Liver (tissue), 9 donors: ENCODE data around the gene EDC3. TPM values are rescaled to one million over a fixed set of nuclear protein-coding genes. Genes with fewer than 3 reads are reported as not detected.

Source experiments
- DNase-seq: peaks from one replicate; pipeline ENCODE4 v3.0.0-alpha.2; 2017; ENCODE audit warnings: low spot score
- H3K27ac ChIP-seq, 2 donors: one replicate each; pipeline ENCODE4 v1.7.0; 2013; ENCODE audit warnings: inconsistent platforms in 2 of 2, low read length in 2 of 2, control low read depth in 1 of 2, low read depth in 1 of 2, mild to moderate bottlenecking in 1 of 2
- H3K27me3 ChIP-seq, 4 donors: one replicate each; pipeline versions ENCODE4 v1.6.1 to v1.7.0; 2013; ENCODE audit warnings: low read length in 3 of 4, inconsistent platforms in 1 of 4, mild to moderate bottlenecking in 1 of 4, moderate library complexity in 1 of 4; ENCODE audit not compliant: control insufficient read depth in 4 of 4, insufficient read depth in 4 of 4
- H3K36me3 ChIP-seq, 4 donors: one replicate each; pipeline versions ENCODE4 v1.6.1 to v1.7.0; 2013; ENCODE audit warnings: low read length in 3 of 4, mild to moderate bottlenecking in 3 of 4, low read depth in 1 of 4, moderate library complexity in 1 of 4; ENCODE audit not compliant: control insufficient read depth in 4 of 4, insufficient read depth in 3 of 4
- H3K4me1 ChIP-seq, 4 donors: one replicate each; pipeline versions ENCODE4 v1.6.1 to v1.7.0; 2013; ENCODE audit warnings: low read length in 3 of 4, mild to moderate bottlenecking in 3 of 4, moderate library complexity in 1 of 4; ENCODE audit not compliant: control insufficient read depth in 4 of 4, insufficient read depth in 4 of 4
- H3K4me3 ChIP-seq, 3 donors: one replicate each; pipeline versions ENCODE4 v1.6.1 to v1.7.0; 2013; ENCODE audit warnings: low read length in 3 of 3, control low read depth in 1 of 3, low read depth in 1 of 3, mild to moderate bottlenecking in 1 of 3
- H3K9ac ChIP-seq, 2 donors: one replicate each; pipeline ENCODE4 v1.7.0; 2013; ENCODE audit warnings: low read length in 2 of 2, mild to moderate bottlenecking in 2 of 2, moderate library complexity in 2 of 2, control low read depth in 1 of 2, low read depth in 1 of 2
- H3K9me3 ChIP-seq, 4 donors: one replicate each; pipeline versions ENCODE4 v1.6.1 to v1.7.0; 2013; ENCODE audit warnings: low read length in 3 of 4; ENCODE audit not compliant: control insufficient read depth in 4 of 4
- ATF3 ChIP-seq: IDR thresholded peaks from 2 replicates; pipeline ENCODE4 v1.6.1; 2016; ENCODE audit warnings: antibody characterized with exemption
- CTCF ChIP-seq: fragments of 150-350 bp; IDR thresholded peaks from 2 replicates; pipeline ENCODE4 v1.5.1; 2017; ENCODE audit warnings: improper control_type of control experiment, low read depth, low read length; ENCODE audit not compliant: missing input control
- EGR1 ChIP-seq, 2 donors: IDR thresholded peaks; 2 replicates each; pipeline ENCODE4 v1.6.1; 2016 to 2018; ENCODE audit warnings: antibody characterized with exemption in 2 of 2, low read depth in 2 of 2
- FOXA1 ChIP-seq: IDR thresholded peaks from 2 replicates; pipeline ENCODE4 v1.6.1; 2016; ENCODE audit warnings: antibody characterized with exemption
- FOXA2 ChIP-seq: IDR thresholded peaks from 2 replicates; pipeline ENCODE4 v1.6.1; 2016; ENCODE audit warnings: antibody characterized with exemption
- GABPA ChIP-seq, 2 donors: IDR thresholded peaks in 1 of 2; conservative IDR thresholded peaks in 1 of 2; 2 replicates each; pipeline ENCODE4 v1.6.1; 2016; ENCODE audit warnings: antibody characterized with exemption in 2 of 2, mild to moderate bottlenecking in 1 of 2, moderate library complexity in 1 of 2
- HNF4A ChIP-seq, 2 donors: conservative IDR thresholded peaks; 2 replicates each; pipeline ENCODE4 v1.6.1; 2016; ENCODE audit warnings: antibody characterized with exemption in 2 of 2, mild to moderate bottlenecking in 2 of 2
- HNF4G ChIP-seq: IDR thresholded peaks from 2 replicates; pipeline ENCODE4 v1.6.1; 2016; ENCODE audit warnings: antibody characterized with exemption
- JUND ChIP-seq, 2 donors: IDR thresholded peaks; 2 replicates each; pipeline ENCODE4 v1.6.1; 2016; ENCODE audit warnings: antibody characterized with exemption in 2 of 2
- NR2F2 ChIP-seq: IDR thresholded peaks from 2 replicates; pipeline ENCODE4 v1.6.1; 2016; ENCODE audit warnings: antibody characterized with exemption
- RAD21 ChIP-seq, 2 donors: IDR thresholded peaks; 2 replicates each; pipeline ENCODE4 v1.6.1; 2016; ENCODE audit warnings: antibody characterized with exemption in 2 of 2, mild to moderate bottlenecking in 2 of 2
- REST ChIP-seq: IDR thresholded peaks from 2 replicates; pipeline ENCODE4 v1.6.1; 2016; ENCODE audit warnings: antibody characterized with exemption, mild to moderate bottlenecking
- RXRA ChIP-seq, 2 donors: IDR thresholded peaks; 2 replicates each; pipeline ENCODE4 v1.6.1; 2017 to 2018; ENCODE audit warnings: antibody characterized with exemption in 2 of 2, mild to moderate bottlenecking in 1 of 2
- SP1 ChIP-seq: IDR thresholded peaks from 2 replicates; pipeline ENCODE4 v1.6.1; 2018; ENCODE audit warnings: antibody characterized with exemption, mild to moderate bottlenecking
- TAF1 ChIP-seq: conservative IDR thresholded peaks from 2 replicates; pipeline ENCODE4 v1.6.1; 2016; ENCODE audit warnings: antibody characterized with exemption, mild to moderate bottlenecking
- YY1 ChIP-seq: IDR thresholded peaks from 2 replicates; pipeline ENCODE4 v1.6.1; 2016; ENCODE audit warnings: antibody characterized with exemption, mild to moderate bottlenecking
- ZBTB33 ChIP-seq: IDR thresholded peaks from 2 replicates; pipeline ENCODE4 v1.6.1; 2016; ENCODE audit warnings: antibody characterized with exemption
- WGBS: extraction: QIAGEN DNeasy Blood & Tissue Kit; methylation state at CpG from one replicate; pipeline ENCODE4 v1.1.7; 2013; 5-methylcytosine and 5-hydroxymethylcytosine counted together
- polyA plus RNA-seq, 2 donors: library from polyadenylated mRNA; stranded (reverse) in 1 of 2; unstranded in 1 of 2; fragments of 200-250 nt in 1 of 2; fragments of >200 nt in 1 of 2; fragmentation: Nextera tagmentation in 1 of 2; extraction: Ambion mirVana in 1 of 2; gene quantifications; one replicate each; pipeline versions ENCODE4 v1.2.1 to v1.2.3, GENCODE V29; 2013 to 2015
- total RNA-seq, 2 donors: library from RNA; depleted of rRNA; stranded (reverse); fragments of >200 nt; gene quantifications; one replicate each; pipeline ENCODE4 v1.2.3, GENCODE V29; 2014
- donor health status: healthy.
- donor health status: healthy.
- donor health status: healthy.
- donor health status: healthy.
- donor health status: healthy.

EDC3 gene
- total and polyA plus RNA-seq, 4 donors = 5.8 to 9.5 (median 7.4) TPM

- TF ChIP-seq TAF1 = no peak
- peak in 1 of 2 donors; percentile 87 for TF ChIP-seq GABPA (IDR thresholded peaks at IDR 0.05 in 1 of 2, conservative IDR thresholded peaks at IDR 0.05 in 1 of 2)
- no peak for TF ChIP-seq SP1
- no peak for TF ChIP-seq RAD21 (IDR thresholded peaks at IDR 0.05)
- no peak for TF ChIP-seq HNF4G
- no peak for TF ChIP-seq FOXA2
- no peak for TF ChIP-seq JUND (IDR thresholded peaks at IDR 0.05)
- TF ChIP-seq REST = no peak
- TF ChIP-seq HNF4A (conservative IDR thresholded peaks at IDR 0.05) = peak; percentile 31 to 78
- peak; percentile 66 for TF ChIP-seq NR2F2
- TF ChIP-seq ZBTB33 = no peak
- no peak for TF ChIP-seq YY1
- TF ChIP-seq RXRA (IDR thresholded peaks at IDR 0.05) = peak in 1 of 2 donors; percentile 48
- TF ChIP-seq CTCF = no peak
- TF ChIP-seq ATF3 = no peak
- TF ChIP-seq FOXA1 = no peak
- TF ChIP-seq EGR1 (IDR thresholded peaks at IDR 0.05; ENCODE audit: low read depth in 2 of 2) = no peak
- peak within 1 kb of the TSS; percentile 92 to 95 for H3K27ac ChIP-seq
- H3K36me3 ChIP-seq = peaks cover 4 to 17% (median 8%) of the 10 kb centered on the region in 4 donors
- peak; percentile 96 for DNase-seq
- H3K4me1 ChIP-seq = peaks cover 9 to 43% (median 35%) of the 10 kb centered on the region in 4 donors
- no peaks in the 10 kb centered on the region for H3K9me3 ChIP-seq
- H3K9ac ChIP-seq = peak within 1 kb of the TSS; percentile 78 to 95
- H3K27me3 ChIP-seq = no peaks in the 10 kb centered on the region
- peak within 1 kb of the TSS; percentile 76 to 96 (median 94) for H3K4me3 ChIP-seq
- under 1% methylated on average over 91 of the region's 91 CpGs for WGBS
These were observed 80.1 kb downstream of the EDC3 start, which contains the start of gene CLK3 for GRCh38 chr15:74615508-74616365. TSS of gene CLK3 (plus strand) at chr15:74615836. CDS start at chr15:74619197, 3,361 bp downstream.
